GM18873 (cell line): ENCODE results near the gene DYNLT4.
"Not testable (repeated sequence)": the region's sequence is repeated elsewhere in the genome, so short reads cannot be mapped to it uniquely, and the experiment has no call there.

Source experiments
- ATAC-seq: cut with Tn5 transposase; IDR thresholded peaks from one replicate; pipeline ENCODE4 v1.9.1; 2021; ENCODE audit warnings: mild to moderate bottlenecking, moderate library complexity, moderate number of reproducible peaks; ENCODE audit not compliant: unreplicated experiment, low FRiP score

Gene DYNLT4

GRCh38 chr1:44811234-44811633 lies 4.1 kb upstream of the DYNLT4 start:
- ATAC-seq, result no peak

- ATAC-seq, result not testable (repeated sequence)
Observed at GRCh38 chr1:44810762-44811105, 3.6 kb upstream of the DYNLT4 start.

DNA sequence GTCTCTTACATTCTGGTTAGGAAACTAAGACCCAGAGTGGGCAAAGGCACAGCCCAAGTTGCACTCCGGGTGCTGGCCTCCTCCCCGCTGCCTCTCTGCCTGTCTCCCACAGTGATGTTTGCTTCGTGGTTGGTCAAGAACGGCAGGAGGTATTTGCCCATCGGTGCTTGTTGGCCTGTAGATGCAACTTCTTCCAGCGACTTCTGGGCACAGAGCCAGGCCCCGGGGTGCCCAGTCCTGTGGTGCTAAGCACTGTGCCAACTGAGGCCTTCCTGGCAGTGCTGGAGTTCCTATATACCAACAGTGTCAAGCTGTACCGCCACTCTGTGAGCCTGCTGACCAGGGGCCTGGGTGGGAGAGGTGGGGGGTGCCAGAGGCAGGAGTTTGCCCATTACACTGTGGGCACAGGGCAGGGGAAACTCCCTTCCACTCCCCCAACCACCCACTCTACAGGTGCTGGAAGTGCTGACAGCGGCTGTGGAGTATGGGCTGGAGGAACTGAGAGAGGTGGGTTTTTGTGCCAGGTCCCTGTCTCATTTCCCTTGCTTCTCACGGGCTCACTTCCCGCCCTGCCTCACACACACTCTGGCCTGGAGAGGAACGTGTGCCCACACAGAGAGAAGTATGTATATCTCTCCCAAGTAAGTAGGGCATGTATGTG lies 3.1 kb upstream of the DYNLT4 start:
- ATAC-seq, result no peak

DNA sequence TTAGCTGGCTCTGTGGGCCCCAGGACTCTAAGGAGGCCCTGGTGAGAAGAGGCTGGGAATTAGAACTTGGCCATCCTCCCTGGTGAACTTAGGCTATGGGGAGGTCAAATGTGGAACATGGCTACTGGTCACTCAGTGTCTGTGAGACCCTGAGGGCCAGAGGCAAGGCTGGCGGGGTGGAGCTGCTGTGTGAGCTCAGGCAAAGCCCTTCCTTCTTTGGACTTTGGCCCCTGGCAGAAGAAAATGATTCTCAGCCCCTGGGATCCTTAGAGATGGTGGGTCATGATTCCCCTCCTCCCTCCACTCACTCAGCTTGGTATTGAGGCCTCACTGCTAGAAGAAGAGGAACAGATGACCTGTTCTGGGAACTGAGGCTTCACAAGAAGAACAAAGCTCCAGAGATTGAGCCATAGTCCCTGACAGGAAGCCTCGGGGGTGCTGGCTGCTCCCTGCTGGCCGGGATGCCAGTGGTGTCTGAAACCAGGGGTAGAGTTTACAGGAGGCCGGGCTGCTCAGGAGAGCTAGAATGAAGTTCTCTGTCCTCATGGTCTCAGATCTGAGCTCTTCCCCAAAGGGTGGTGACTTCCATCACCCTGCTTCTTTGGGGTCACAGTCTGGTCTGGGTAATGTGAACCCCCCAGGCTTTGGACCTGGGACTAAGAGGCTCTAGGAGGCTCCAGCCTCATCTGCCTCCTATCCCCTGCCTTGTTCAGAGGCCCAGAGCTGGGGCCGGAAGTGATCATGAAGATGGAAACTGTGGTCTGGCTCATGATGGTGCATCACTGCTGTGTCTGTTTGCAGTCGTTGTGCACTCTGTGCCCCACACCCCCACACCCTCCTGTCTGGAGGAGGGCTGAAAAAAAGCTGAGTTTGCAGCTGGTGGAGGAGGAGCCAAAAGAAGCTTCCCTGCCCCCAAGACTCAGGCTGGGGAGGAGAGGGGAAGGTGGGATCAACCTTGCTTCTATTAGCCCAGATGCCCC lies 2.1 kb upstream of the DYNLT4 start:
- no peak for ATAC-seq

DNA sequence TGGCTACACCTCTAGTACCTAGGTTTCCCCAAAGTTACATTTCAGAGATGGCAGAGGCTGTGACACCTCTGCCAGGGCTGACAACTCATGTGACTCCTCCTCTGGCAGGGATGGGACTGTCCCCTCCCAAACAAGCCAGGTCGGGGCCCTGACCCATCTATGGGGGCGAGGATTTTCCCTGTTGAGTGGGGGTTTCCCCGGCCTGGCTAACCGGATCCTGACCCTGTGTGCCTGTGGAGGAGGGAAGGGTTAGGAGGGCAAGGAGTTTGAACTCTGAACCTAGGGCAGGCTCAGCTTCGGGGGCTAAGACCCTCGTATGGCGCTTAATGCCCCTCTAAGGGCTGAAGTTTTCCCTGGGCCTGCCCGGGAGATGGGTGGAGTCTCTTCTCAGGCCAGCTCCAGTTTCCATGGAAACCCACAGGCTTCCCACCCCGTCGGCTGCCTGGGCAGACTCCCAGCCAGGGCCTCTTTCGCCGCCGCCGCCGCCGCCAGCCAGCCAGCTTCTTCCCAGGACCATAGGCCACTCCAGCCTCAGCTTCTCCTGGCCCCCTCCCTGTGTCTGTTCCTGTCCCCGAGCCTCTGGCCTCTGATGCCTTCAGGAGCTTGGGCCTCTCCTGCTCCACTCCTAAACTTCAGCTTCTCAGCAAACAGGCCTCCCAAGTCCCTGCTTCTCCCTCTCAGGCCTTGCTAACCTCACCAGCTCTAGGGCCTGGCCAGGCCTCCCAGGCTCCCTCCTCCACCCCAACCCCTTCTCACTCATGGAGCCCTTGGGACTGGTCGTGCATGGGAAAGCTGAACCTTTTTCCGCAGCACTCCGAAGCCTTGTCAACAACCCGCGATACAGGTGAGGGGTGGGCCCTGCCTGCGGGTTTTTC lies 1.1 kb upstream of the DYNLT4 start, which contains the start of gene BTBD19:
TSS of gene BTBD19 (plus strand) at position 461 of the 875 bp plus-strand sequence. CDS start at position 759, 298 bp downstream.
- ATAC-seq, result no peak

- ATAC-seq, result no peak
Observed at GRCh38 chr1:44807364-44808062, 362 bp upstream of the DYNLT4 start.

- ATAC-seq, result no peak
Observed at GRCh38 chr1:44806025-44806703, 987 bp downstream of the DYNLT4 start.

DNA sequence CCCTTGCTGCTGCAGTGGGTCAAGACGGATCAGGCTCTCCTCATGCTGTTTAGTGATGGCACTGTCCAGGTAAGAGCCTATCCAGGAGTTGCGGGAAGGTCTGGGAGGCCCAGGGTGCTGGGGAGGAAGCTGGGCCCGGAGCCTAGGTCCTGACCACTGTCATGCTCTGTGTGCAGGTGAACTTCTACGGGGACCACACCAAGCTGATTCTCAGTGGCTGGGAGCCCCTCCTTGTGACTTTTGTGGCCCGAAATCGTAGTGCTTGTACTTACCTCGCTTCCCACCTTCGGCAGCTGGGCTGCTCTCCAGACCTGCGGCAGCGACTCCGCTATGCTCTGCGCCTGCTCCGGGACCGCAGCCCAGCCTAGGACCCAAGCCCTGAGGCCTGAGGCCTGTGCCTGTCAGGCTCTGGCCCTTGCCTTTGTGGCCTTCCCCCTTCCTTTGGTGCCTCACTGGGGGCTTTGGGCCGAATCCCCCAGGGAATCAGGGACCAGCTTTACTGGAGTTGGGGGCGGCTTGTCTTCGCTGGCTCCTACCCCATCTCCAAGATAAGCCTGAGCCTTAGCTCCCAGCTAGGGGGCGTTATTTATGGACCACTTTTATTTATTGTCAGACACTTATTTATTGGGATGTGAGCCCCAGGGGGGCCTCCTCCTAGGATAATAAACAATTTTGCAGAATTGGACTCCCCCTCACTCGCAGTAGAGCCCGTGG lies 1.7 kb downstream of the DYNLT4 start:
- no peak for ATAC-seq

DNA sequence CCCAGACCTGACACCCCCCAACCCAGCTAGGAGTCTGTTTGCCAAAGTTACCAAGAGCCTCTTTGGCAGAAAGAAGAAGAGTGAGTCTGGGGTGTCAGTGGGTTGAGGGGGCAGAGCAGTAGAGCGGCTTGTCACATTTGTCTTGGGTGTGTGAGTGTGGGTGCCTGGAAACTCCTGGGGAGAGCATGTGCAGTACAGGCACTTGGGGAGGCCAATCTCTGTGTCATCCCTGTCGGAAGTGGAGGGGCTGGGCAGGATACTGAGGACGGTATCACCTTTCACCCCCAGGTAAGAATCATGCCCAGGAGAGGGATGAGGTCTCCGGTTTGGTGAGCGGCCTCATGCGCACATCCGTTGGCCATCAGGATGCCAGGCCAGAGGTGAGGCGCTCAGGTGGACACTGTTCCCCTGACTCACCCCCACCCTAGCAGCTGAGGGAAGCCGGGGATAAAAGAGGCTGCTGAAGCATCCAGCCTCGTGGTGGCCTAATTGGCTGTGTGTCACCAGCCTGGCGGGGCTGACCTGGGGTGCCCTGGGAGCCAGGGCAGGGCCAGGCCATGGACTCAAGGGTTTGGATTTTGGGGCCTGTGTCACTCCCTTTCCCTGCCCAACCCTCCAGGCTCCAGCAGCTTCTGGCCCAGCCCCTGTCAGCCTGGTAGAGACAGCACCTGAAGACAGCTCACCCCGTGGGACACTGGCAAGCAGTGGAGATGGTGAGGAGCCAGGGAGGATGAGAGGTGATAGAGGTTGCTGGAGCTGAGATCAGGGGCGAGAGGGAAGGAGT lies 3.6 kb downstream of the DYNLT4 start:
- no peak for ATAC-seq

DNA sequence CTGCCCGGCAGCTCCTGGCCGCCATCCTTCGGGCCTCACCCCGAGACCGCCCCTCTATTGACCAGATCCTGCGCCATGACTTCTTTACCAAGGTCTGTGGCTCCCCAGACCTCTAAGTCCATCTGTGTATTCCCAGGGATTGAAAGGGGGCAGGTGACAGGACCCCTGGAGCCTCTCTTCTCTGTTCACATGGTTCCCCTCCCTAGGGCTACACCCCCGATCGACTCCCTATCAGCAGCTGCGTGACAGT lies 4.2 kb downstream of the DYNLT4 start:
- no peak for ATAC-seq

DNA sequence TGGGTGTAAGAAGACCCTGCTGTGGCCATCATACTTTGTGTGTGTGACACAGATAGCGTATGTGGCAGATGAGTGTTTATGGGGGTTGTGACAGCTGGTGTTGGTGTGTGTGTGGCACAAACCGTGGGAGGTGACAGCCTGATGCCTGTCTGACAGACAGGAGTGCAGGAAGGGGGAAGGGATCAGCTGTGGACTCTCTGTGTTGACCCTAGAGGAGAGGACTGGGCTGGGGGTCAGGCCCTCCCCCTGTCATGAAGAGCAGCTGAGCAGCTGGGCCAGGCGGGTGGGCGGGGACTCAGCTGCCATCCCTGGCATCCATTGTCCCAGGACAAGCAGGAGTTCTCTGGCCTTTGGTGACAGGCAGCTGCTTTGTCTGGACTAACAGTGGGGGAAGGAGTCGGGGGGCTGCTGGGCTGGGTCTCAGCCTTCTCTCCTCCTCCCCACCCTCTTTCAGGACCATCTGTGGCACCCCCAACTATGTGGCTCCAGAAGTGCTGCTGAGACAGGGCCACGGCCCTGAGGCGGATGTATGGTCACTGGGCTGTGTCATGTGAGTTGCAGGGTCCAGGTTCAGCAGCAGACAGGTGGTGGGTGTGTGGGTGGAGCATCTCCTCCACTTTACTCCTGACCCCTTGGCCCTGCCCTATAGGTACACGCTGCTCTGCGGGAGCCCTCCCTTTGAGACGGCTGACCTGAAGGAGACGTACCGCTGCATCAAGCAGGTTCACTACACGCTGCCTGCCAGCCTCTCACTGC lies 4.7 kb downstream of the DYNLT4 start:
- ATAC-seq, result no peak

- no peak for ATAC-seq
Observed at GRCh38 chr1:44801491-44802305, 5.5 kb downstream of the DYNLT4 start.

DNA sequence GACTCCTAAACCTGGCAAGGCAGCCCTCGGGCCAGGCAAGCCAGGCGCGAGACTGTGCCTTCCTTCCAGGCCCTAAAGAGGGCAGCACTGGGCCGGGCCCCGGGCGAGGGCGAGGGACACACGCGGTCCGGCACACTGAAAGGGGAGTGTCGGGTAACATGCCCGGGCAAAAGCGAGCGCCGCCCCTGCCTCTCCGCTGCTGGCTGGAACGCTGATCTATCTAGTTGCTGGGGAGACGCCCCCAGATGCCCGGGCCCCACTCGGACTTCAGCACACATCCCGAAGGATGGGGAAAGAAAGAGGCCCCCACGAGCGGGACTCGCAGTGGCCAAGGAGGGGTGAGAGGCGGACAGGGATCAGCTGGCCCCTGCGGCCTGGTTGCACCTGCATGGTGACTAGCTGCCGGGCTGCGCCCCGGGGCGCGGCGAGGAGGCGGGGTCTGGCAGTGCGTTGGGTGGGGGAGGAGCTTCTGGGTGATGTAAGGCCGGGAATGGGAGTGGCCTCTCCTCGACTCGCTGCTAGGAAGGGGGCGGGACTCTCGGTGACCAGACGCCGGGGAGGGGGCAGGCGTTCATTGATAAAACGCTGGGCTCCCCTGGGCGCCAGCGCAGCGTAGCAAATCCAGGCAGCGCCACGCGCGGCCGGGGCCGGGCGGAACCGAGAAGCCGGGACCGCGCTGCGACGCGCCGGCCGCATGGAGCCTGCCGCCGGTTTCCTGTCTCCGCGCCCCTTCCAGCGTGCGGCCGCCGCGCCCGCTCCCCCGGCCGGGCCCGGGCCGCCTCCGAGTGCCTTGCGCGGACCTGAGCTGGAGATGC lies 7.2 kb downstream of the DYNLT4 start, which contains the start of gene PLK3:
TSS of gene PLK3 (plus strand) at position 608 of the 815 bp plus-strand sequence. CDS start at position 695, 87 bp downstream.
- peak; percentile 67 for ATAC-seq

DNA sequence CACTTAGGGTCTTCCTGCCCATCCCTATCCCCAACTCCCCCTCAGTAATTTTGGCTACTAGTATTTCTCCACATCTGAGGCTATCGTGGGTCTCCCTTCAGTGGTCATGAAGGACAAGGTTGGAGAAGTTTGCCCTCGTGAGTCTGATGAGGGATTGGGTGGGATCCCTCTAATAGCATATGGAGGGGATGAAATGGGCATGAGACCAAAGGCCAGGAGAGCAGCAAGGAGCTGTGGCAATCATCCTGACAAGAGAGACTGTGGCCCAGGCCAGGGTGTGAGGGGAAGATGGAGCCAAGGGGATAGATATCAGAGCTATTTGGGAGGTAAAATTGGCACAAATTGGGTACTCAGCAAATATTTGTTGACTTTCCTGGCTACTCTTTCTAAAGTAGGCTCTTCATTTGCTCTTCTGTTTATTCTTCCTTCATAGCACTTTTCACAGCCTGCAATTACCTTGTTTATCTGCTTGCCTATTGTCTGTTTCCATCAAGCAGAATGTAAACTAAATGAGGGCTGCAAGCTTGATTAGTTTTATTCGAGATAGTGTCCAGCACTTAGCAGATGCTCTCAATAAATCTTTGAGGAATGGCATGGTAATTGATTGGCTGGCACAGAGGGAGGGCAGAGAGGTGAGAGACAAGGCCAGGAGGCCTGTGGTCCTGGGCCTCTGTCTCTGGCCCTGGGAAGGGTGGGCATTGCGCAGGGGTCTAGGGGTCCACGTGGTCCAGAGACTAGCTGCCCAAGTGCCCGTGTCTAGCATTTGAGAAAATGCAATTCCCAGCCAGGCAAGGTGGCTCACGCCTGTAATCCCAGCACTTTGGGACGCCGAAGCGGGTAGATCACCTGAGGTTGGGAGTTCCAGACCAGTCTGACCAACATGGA lies 8.4 kb downstream of the DYNLT4 start:
- ATAC-seq, result no peak

DNA sequence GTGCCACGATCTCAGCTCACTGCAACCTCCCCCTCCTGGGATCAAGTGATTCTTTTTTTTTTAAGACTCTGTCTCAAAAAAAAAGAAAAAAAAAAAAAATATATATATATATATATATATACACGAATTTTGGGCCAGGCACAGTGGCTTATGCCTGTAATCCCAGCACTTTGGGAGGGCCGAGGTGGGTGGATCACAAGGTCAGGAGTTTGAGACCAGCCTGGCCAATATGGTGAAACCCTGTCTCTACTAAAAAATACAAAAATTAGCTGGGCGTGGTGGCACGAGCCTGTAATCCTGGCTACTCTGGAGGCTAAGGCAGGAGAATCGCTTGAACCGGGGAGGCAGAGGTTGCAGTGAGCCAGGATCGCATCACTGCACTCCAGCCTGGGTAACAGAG lies 9.3 kb downstream of the DYNLT4 start:
- ATAC-seq, result not testable (repeated sequence)
